HCT116 (cell line): Measurements from ENCODE around the gene CTSE. TPM values are rescaled to one million over a fixed set of nuclear protein-coding genes. Genes with fewer than 3 reads are reported as not detected.

Experiments
- ATAC-seq: fragments of 200-7000 bp; cut with Tn5 transposase; 2 replicates; pipeline ENCODE4 v1.9.1; 2020; ENCODE audit warnings: mild to moderate bottlenecking, moderate library complexity
- BruUV-seq: library from RNA; stranded (reverse); fragments of 400-500 nt; replicated peaks from 2 replicates; lab custom pipeline; 2021; lab: Mats Ljungman, UMichigan
- CTCF ChIA-PET: fragments of 300-600 bp; sonication (Branson Sonifier 250); formaldehyde crosslinking; loops from one replicate; lab custom pipeline; 2021; ENCODE audit warnings: antibody characterized with exemption; lab: Charles Lee
- POLR2A ChIA-PET: fragments of 300-600, 350-600 bp; sonication (Branson Sonifier 250); formaldehyde crosslinking; loops from one replicate; lab custom pipeline; 2021; ENCODE audit warnings: antibody characterized with exemption; lab: Charles Lee
- RAD21 ChIA-PET, 2 experiments: fragments of 300-600 bp; sonication (Branson Sonifier 250); formaldehyde crosslinking; loops; one replicate each; lab custom pipeline; 2023; ENCODE audit warnings: low total read pairs in 2 of 2; ENCODE audit not compliant: uncharacterized antibody in 2 of 2, unreplicated experiment in 2 of 2, low non-redundant PET in 1 of 2; lab: Charles Lee
- DNase-seq: peaks from one replicate; pipeline ENCODE4 v3.0.0-alpha.2; 2010; ENCODE audit warnings: low read depth, low spot score
- H2AFZ ChIP-seq: fragments of 200-600 bp; shearing (Covaris generic), sonication (generic); 2 replicates; pipeline ENCODE4 v1.6.1; 2017; ENCODE audit warnings: low read depth, mixed run types, mixed read lengths, antibody characterized with exemption, low read length; ENCODE audit not compliant: poor library complexity, severe bottlenecking
- H3K27ac ChIP-seq: 2 replicates; pipeline ENCODE4 v1.5.1; 2012; ENCODE audit warnings: low read depth, low read length
- H3K27me3 ChIP-seq: fragments of 200-600 bp; sonication (generic); 2 replicates; pipeline ENCODE4 v1.6.1; 2016; ENCODE audit warnings: mixed run types, low read length, mixed read lengths; ENCODE audit not compliant: insufficient read depth
- H3K36me3 ChIP-seq, 2 experiments: fragments of 200-500 bp in 1 of 2; fragments of 200-600 bp in 1 of 2; sonication (Bioruptor generic) in 1 of 2; sonication (generic) in 1 of 2; 2 replicates each; pipeline versions ENCODE4 v1.5.1 to v1.6.1; 2014 to 2016; ENCODE audit warnings: low read length in 2 of 2, inconsistent platforms in 1 of 2, mixed read lengths in 1 of 2, mixed run types in 1 of 2; ENCODE audit not compliant: insufficient read depth in 2 of 2, control insufficient read depth in 1 of 2
- H3K4me1 ChIP-seq, 2 experiments: fragments of 200-600 bp in 1 of 2; sonication (generic) in 1 of 2; 2 replicates each; pipeline versions ENCODE4 v1.5.1 to v1.6.1; 2012 to 2017; ENCODE audit warnings: low read length in 2 of 2, inconsistent platforms in 1 of 2, mild to moderate bottlenecking in 1 of 2, mixed read lengths in 1 of 2, mixed run types in 1 of 2, moderate library complexity in 1 of 2; ENCODE audit not compliant: insufficient read depth in 2 of 2, control insufficient read depth in 1 of 2
- H3K4me2 ChIP-seq: fragments of 200-600 bp; sonication (generic); 2 replicates; pipeline ENCODE4 v1.6.1; 2017; ENCODE audit warnings: mixed run types, low read length, mixed read lengths
- H3K4me3 ChIP-seq, 2 experiments: fragments of 200-600 bp in 1 of 2; sonication (generic) in 1 of 2; replicated peaks in 1 of 2; 2 replicates each; pipeline ENCODE4 v1.5.1; 2011 to 2016; ENCODE audit warnings: low read length in 2 of 2, control low read depth in 1 of 2, low read depth in 1 of 2, mild to moderate bottlenecking in 1 of 2, mixed read lengths in 1 of 2, mixed run types in 1 of 2
- H3K79me2 ChIP-seq: fragments of 200-600 bp; sonication (generic); 2 replicates; pipeline ENCODE4 v1.6.1; 2017; ENCODE audit warnings: mild to moderate bottlenecking, mixed run types, low read length, moderate library complexity, mixed read lengths; ENCODE audit not compliant: insufficient read depth
- H3K9ac ChIP-seq: fragments of 200-600 bp; sonication (generic); 2 replicates; pipeline ENCODE4 v1.6.1; 2016; ENCODE audit warnings: low read length, mixed read lengths
- H3K9me2 ChIP-seq: fragments of 200-600 bp; sonication (generic), shearing (Covaris generic); 2 replicates; pipeline ENCODE4 v1.6.1; 2017; ENCODE audit warnings: mixed run types, mild to moderate bottlenecking, moderate library complexity; ENCODE audit not compliant: insufficient read depth
- H3K9me3 ChIP-seq, 2 experiments: fragments of 200-500 bp in 1 of 2; fragments of 200-600 bp in 1 of 2; sonication (Bioruptor generic) in 1 of 2; sonication (generic) in 1 of 2; 2 replicates each; pipeline ENCODE4 v1.6.1; 2014 to 2017; ENCODE audit warnings: low read length in 2 of 2, mixed read lengths in 2 of 2, inconsistent platforms in 1 of 2, low read depth in 1 of 2, mild to moderate bottlenecking in 1 of 2, mixed run types in 1 of 2, moderate library complexity in 1 of 2; ENCODE audit not compliant: control insufficient read depth in 1 of 2, insufficient read depth in 1 of 2
- H4K20me1 ChIP-seq: fragments of 200-600 bp; sonication (generic), shearing (Covaris generic); 2 replicates; pipeline ENCODE4 v1.6.1; 2017; ENCODE audit warnings: mixed run types, mild to moderate bottlenecking, moderate library complexity; ENCODE audit not compliant: insufficient read depth
- EGR1 ChIP-seq: IDR thresholded peaks from 2 replicates; pipeline ENCODE4 v1.6.1; 2012; ENCODE audit warnings: low read depth
- ELF1 ChIP-seq: IDR thresholded peaks from 2 replicates; pipeline ENCODE4 v1.6.1; 2012; ENCODE audit warnings: low read depth, borderline replicate concordance
- EZH2 ChIP-seq: fragments of 200-600 bp; sonication (generic); IDR thresholded peaks from 2 replicates; pipeline ENCODE4 v1.6.1; 2017; ENCODE audit warnings: antibody characterized with exemption, mixed run types
- FOSL1 ChIP-seq: IDR thresholded peaks from 2 replicates; pipeline ENCODE4 v1.6.1; 2012; ENCODE audit warnings: low read depth
- JUND ChIP-seq: IDR thresholded peaks from 2 replicates; pipeline ENCODE4 v1.6.1; 2012
- POLR2A ChIP-seq: IDR thresholded peaks from 2 replicates; pipeline ENCODE4 v1.7.0; 2011; ENCODE audit warnings: borderline replicate concordance; ENCODE audit not compliant: insufficient read depth, insufficient read length; ENCODE audit errors: extremely low read depth
- POLR2AphosphoS5 ChIP-seq: IDR thresholded peaks from 2 replicates; pipeline ENCODE4 v1.6.1; 2011; ENCODE audit warnings: mild to moderate bottlenecking, low read depth, low read length, moderate library complexity
- RAD21 ChIP-seq: IDR thresholded peaks from 2 replicates; pipeline ENCODE4 v1.6.1; 2012; ENCODE audit warnings: low read depth, mild to moderate bottlenecking
- SIN3A ChIP-seq: IDR thresholded peaks from 2 replicates; pipeline ENCODE4 v1.6.1; 2012; ENCODE audit warnings: low read depth
- YY1 ChIP-seq: IDR thresholded peaks from 2 replicates; pipeline ENCODE4 v1.6.1; 2011; ENCODE audit warnings: low read length, low read depth, moderate library complexity, mild to moderate bottlenecking; ENCODE audit not compliant: insufficient replicate concordance; ENCODE audit errors: extremely low read depth
- ZFX ChIP-seq: fragments of 450-650 bp; IDR thresholded peaks from 2 replicates; pipeline ENCODE4 v1.6.1; 2017
- ZNF274 ChIP-seq: fragments of 200-500 bp; sonication (Bioruptor generic); IDR thresholded peaks from 2 replicates; pipeline ENCODE4 v1.6.1; 2014; ENCODE audit warnings: mild to moderate bottlenecking, low read depth, low read length, inconsistent platforms
- intact Hi-C: fragments of 100-400 bp; cut with micrococcal nuclease; formaldehyde crosslinking; loops from 2 replicates; pipeline ENCODE4 v1.10.0; 2022
- total RNA-seq: library from RNA; stranded (reverse); gene quantifications from one replicate; pipeline ENCODE4 v1.2.1, GENCODE V29; 2021; ENCODE audit not compliant: unreplicated experiment
- TF ChIP-seq, protein P1 (sequence below): IDR thresholded peaks from 2 replicates; pipeline ENCODE4 v1.6.1; 2012; ENCODE audit warnings: low read depth
- TF ChIP-seq, protein P2 (sequence below): IDR thresholded peaks from 2 replicates; pipeline ENCODE4 v1.6.1; 2012
- TF ChIP-seq, protein P3 (sequence below): IDR thresholded peaks from 2 replicates; pipeline ENCODE4 v1.6.1; 2011; ENCODE audit warnings: mild to moderate bottlenecking, low read length, moderate library complexity; ENCODE audit not compliant: insufficient replicate concordance; ENCODE audit errors: extremely low read depth
- TF ChIP-seq, protein P4 (sequence below), 3 experiments: fragments of 200-600 bp in 1 of 3; sonication (generic) in 1 of 3; IDR thresholded peaks in 2 of 3; conservative IDR thresholded peaks in 1 of 3; 2 replicates each; pipeline ENCODE4 v1.5.1; 2012 to 2017; ENCODE audit warnings: low read depth in 2 of 3, low read length in 2 of 3, antibody characterized with exemption in 1 of 3, borderline replicate concordance in 1 of 3, control low read depth in 1 of 3, mild to moderate bottlenecking in 1 of 3, mixed read lengths in 1 of 3, mixed run types in 1 of 3, moderate library complexity in 1 of 3; ENCODE audit not compliant: insufficient read depth in 1 of 3
- TF ChIP-seq, protein P5 (sequence below): IDR thresholded peaks from 2 replicates; pipeline ENCODE4 v1.6.1; 2012

The CTSE gene
- total RNA-seq, 1 experiment from 2014 or later: 0.12 TPM

DNA sequence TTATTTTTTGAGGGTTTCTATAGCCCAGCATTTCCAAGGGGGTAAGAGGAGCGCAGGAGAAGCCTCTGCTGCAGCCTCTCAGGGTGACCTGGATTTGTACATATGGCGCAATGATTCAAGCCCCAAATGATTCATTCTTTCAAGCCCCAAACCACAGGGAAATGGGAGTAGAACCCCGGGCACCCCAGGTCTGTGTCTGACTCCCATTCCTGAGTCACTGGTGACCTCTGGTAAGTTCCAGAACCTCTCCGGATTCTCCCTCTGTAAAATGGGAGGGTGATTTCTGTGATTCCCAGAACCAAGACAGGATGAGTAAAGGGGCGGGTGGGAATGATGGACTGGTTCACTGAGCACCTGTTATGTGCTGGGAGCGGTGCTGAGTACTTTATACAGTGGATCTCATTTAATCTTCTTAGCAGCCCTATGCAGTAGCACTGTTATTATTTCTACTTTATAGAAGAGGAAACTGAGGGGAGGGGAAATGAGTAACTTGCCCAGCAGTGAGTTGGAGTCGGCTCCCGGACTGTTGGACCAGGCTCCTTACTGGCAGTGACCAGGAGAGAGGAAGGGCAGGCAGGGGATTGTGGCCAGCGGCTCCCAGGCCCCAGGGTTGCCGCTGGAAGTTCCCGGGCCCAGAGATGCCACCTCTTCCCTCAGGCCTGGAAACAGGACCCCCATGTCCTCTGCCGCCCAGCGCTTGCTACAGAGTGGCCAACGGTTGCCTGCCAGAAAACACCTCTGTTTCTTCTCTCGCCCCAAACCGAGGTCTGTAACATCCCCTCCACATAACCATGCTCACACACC lies 60.1 kb downstream of the CTSE start:
- ChIA-PET POLR2A (no interaction called here), RAD21 (no interaction called here), CTCF (interaction anchor here (2.5 kb wide), 1 partner anchor 14 kb away, joined by 9 read pairs; no protein-coding TSS in a partner anchor)
- intact Hi-C loops: no loop called here
- no peaks in the 10 kb centered on the region for H4K20me1 ChIP-seq
- no peak overlapping the region for H3K4me3 ChIP-seq
- H2AFZ ChIP-seq: no peak overlapping the region
- ATAC-seq (no peak), DNase-seq (no peak)
- no peaks in the 10 kb centered on the region for H3K79me2 ChIP-seq
- TF ChIP-seq JUND (no peak), POLR2A (no peak), EGR1 (no peak), SIN3A (no peak), EZH2 (no peak), POLR2AphosphoS5 (no peak), RAD21 (no peak), YY1 (no peak), ELF1 (no peak), ZFX (no peak), FOSL1 (no peak), ZNF274 (no peak)
- TF ChIP-seq, protein P1, sequence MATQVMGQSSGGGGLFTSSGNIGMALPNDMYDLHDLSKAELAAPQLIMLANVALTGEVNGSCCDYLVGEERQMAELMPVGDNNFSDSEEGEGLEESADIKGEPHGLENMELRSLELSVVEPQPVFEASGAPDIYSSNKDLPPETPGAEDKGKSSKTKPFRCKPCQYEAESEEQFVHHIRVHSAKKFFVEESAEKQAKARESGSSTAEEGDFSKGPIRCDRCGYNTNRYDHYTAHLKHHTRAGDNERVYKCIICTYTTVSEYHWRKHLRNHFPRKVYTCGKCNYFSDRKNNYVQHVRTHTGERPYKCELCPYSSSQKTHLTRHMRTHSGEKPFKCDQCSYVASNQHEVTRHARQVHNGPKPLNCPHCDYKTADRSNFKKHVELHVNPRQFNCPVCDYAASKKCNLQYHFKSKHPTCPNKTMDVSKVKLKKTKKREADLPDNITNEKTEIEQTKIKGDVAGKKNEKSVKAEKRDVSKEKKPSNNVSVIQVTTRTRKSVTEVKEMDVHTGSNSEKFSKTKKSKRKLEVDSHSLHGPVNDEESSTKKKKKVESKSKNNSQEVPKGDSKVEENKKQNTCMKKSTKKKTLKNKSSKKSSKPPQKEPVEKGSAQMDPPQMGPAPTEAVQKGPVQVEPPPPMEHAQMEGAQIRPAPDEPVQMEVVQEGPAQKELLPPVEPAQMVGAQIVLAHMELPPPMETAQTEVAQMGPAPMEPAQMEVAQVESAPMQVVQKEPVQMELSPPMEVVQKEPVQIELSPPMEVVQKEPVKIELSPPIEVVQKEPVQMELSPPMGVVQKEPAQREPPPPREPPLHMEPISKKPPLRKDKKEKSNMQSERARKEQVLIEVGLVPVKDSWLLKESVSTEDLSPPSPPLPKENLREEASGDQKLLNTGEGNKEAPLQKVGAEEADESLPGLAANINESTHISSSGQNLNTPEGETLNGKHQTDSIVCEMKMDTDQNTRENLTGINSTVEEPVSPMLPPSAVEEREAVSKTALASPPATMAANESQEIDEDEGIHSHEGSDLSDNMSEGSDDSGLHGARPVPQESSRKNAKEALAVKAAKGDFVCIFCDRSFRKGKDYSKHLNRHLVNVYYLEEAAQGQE: no peak
- TF ChIP-seq, protein P2, sequence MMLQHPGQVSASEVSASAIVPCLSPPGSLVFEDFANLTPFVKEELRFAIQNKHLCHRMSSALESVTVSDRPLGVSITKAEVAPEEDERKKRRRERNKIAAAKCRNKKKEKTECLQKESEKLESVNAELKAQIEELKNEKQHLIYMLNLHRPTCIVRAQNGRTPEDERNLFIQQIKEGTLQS: no peak
- TF ChIP-seq, protein P3, sequence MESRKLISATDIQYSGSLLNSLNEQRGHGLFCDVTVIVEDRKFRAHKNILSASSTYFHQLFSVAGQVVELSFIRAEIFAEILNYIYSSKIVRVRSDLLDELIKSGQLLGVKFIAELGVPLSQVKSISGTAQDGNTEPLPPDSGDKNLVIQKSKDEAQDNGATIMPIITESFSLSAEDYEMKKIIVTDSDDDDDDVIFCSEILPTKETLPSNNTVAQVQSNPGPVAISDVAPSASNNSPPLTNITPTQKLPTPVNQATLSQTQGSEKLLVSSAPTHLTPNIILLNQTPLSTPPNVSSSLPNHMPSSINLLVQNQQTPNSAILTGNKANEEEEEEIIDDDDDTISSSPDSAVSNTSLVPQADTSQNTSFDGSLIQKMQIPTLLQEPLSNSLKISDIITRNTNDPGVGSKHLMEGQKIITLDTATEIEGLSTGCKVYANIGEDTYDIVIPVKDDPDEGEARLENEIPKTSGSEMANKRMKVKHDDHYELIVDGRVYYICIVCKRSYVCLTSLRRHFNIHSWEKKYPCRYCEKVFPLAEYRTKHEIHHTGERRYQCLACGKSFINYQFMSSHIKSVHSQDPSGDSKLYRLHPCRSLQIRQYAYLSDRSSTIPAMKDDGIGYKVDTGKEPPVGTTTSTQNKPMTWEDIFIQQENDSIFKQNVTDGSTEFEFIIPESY: no peak
- TF ChIP-seq, protein P4, sequence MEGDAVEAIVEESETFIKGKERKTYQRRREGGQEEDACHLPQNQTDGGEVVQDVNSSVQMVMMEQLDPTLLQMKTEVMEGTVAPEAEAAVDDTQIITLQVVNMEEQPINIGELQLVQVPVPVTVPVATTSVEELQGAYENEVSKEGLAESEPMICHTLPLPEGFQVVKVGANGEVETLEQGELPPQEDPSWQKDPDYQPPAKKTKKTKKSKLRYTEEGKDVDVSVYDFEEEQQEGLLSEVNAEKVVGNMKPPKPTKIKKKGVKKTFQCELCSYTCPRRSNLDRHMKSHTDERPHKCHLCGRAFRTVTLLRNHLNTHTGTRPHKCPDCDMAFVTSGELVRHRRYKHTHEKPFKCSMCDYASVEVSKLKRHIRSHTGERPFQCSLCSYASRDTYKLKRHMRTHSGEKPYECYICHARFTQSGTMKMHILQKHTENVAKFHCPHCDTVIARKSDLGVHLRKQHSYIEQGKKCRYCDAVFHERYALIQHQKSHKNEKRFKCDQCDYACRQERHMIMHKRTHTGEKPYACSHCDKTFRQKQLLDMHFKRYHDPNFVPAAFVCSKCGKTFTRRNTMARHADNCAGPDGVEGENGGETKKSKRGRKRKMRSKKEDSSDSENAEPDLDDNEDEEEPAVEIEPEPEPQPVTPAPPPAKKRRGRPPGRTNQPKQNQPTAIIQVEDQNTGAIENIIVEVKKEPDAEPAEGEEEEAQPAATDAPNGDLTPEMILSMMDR (IDR thresholded peaks at IDR 0.05 in 2 of 3, conservative IDR thresholded peaks at IDR 0.05 in 1 of 3; ENCODE audit: borderline replicate concordance in 1 of 3, insufficient read depth in 1 of 3, low read depth in 2 of 3, low read length in 2 of 3): no peak
- TF ChIP-seq, protein P5, sequence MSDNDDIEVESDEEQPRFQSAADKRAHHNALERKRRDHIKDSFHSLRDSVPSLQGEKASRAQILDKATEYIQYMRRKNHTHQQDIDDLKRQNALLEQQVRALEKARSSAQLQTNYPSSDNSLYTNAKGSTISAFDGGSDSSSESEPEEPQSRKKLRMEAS: no peak
- H3K4me1 ChIP-seq: no peaks in the 10 kb centered on the region
- H3K27ac ChIP-seq: no peak overlapping the region
- H3K9ac ChIP-seq: no peak overlapping the region
- H3K36me3 ChIP-seq: no peaks in the 10 kb centered on the region
- H3K9me3 ChIP-seq: no peaks in the 10 kb centered on the region
- peaks cover 11% of the 10 kb centered on the region; the same call in 1 of the 2 replicates for H3K27me3 ChIP-seq
- H3K9me2 ChIP-seq: no peaks in the 10 kb centered on the region
- H3K4me2 ChIP-seq: no peak overlapping the region
- BruUV-seq: no TSS peak
